HepG2 (cell line): ENCODE results near the gene HSPA1B. TPM values are rescaled to one million over a fixed set of nuclear protein-coding genes. Genes with fewer than 3 reads are reported as not detected.

Experiments
- CHD4 ChIP-seq: fragments of 200-600 bp; sonication (generic); IDR thresholded peaks from 2 replicates; pipeline ENCODE4 v1.7.0; 2017; ENCODE audit warnings: mild to moderate bottlenecking, low read length, borderline replicate concordance
- FOSL1 ChIP-seq: sonication (generic); formaldehyde crosslinking; IDR thresholded peaks from 2 replicates; pipeline ENCODE4 v1.9.0; 2021; ENCODE audit warnings: missing genetic modification reagents, borderline replicate concordance
- FOXP1 ChIP-seq, 2 experiments: fragments of 450-650 bp in 1 of 2; IDR thresholded peaks; 2 replicates each; pipeline ENCODE4 v1.6.1; 2017 to 2018; ENCODE audit warnings: antibody characterized with exemption in 1 of 2
- GTF2F1 ChIP-seq: fragments of 150-350 bp; IDR thresholded peaks from 2 replicates; pipeline ENCODE4 v1.6.1; 2014; ENCODE audit warnings: low read length
- MAZ ChIP-seq, 2 experiments: sonication (generic) in 1 of 2; formaldehyde crosslinking in 1 of 2; IDR thresholded peaks; 2 replicates each; pipeline versions ENCODE4 v1.5.0 to v1.6.1; 2012 to 2020; ENCODE audit warnings: low read depth in 2 of 2, mild to moderate bottlenecking in 2 of 2, borderline replicate concordance in 1 of 2, improper control_type of control experiment in 1 of 2, low read length in 1 of 2, missing genetic modification reagents in 1 of 2, moderate library complexity in 1 of 2
- MEIS2 ChIP-seq: sonication (generic); formaldehyde crosslinking; IDR thresholded peaks from 2 replicates; pipeline ENCODE4 v1.9.0; 2021; ENCODE audit warnings: mild to moderate bottlenecking, missing genetic modification reagents
- MTA3 ChIP-seq: sonication (generic); formaldehyde crosslinking; IDR thresholded peaks from 2 replicates; pipeline ENCODE4 v1.4.0; 2020; ENCODE audit warnings: missing genetic modification reagents
- NCOA1 ChIP-seq: sonication (generic); formaldehyde crosslinking; IDR thresholded peaks from 2 replicates; pipeline ENCODE4 v1.9.0; 2021; ENCODE audit warnings: missing genetic modification reagents
- NFIB ChIP-seq: sonication (generic); formaldehyde crosslinking; IDR thresholded peaks from 2 replicates; pipeline ENCODE4 v1.9.0; 2021; ENCODE audit warnings: missing genetic modification reagents, mild to moderate bottlenecking, borderline replicate concordance
- RFXANK ChIP-seq: IDR thresholded peaks from 2 replicates; pipeline ENCODE4 v1.6.1; 2016
- THRA ChIP-seq: sonication (generic); formaldehyde crosslinking; IDR thresholded peaks from 2 replicates; pipeline ENCODE4 v1.4.0; 2020; ENCODE audit warnings: missing genetic modification reagents, borderline replicate concordance
- ZBTB21 ChIP-seq: sonication (generic); formaldehyde crosslinking; IDR thresholded peaks from 2 replicates; pipeline ENCODE4 v1.4.0; 2020; ENCODE audit warnings: missing genetic modification reagents
- ZNF101 ChIP-seq: sonication (generic); formaldehyde crosslinking; IDR thresholded peaks from 2 replicates; pipeline ENCODE4 v1.4.0; 2020; ENCODE audit warnings: mild to moderate bottlenecking, low read depth, missing genetic modification reagents, borderline replicate concordance
- ZNF280B ChIP-seq: sonication (generic); formaldehyde crosslinking; IDR thresholded peaks from 2 replicates; pipeline ENCODE4 v1.5.0; 2020; ENCODE audit warnings: missing genetic modification reagents, mild to moderate bottlenecking, borderline replicate concordance
- ZNF441 ChIP-seq: sonication (generic); formaldehyde crosslinking; IDR thresholded peaks from 2 replicates; pipeline ENCODE4 v1.7.0; 2021; ENCODE audit warnings: missing genetic modification reagents, borderline replicate concordance
- ZNF446 ChIP-seq: sonication (generic); formaldehyde crosslinking; IDR thresholded peaks from 2 replicates; pipeline ENCODE4 v1.5.0; 2020; ENCODE audit warnings: mild to moderate bottlenecking, missing genetic modification reagents
- ZNF672 ChIP-seq: sonication (generic); formaldehyde crosslinking; IDR thresholded peaks from 2 replicates; pipeline ENCODE4 v1.8.1; 2022; ENCODE audit warnings: missing genetic modification reagents
- ZNF878 ChIP-seq: sonication (generic); formaldehyde crosslinking; IDR thresholded peaks from 2 replicates; pipeline ENCODE4 v1.8.1; 2023; ENCODE audit warnings: mild to moderate bottlenecking, missing genetic modification reagents, moderate library complexity
- ZZZ3 ChIP-seq: sonication (generic); formaldehyde crosslinking; IDR thresholded peaks from 2 replicates; pipeline ENCODE4 v1.4.0; 2020; ENCODE audit warnings: missing genetic modification reagents, mild to moderate bottlenecking, borderline replicate concordance
- polyA plus RNA-seq, 8 experiments: library from polyadenylated mRNA; depleted of rRNA in 3 of 8; stranded (reverse) in 7 of 8; unstranded in 1 of 8; fragments of >200 nt; fragmentation: Illumina TruSeq in 4 of 8; extraction: Trizol in 4 of 8; gene quantifications; 2 replicates each; pipeline versions ENCODE4 v1.2.1 to v1.2.3, GENCODE V29; 2011 to 2016; ENCODE audit warnings: low read depth in 4 of 8, missing spikeins in 1 of 8, mixed read lengths in 1 of 8; ENCODE audit not compliant: insufficient read depth in 1 of 8
- total RNA-seq, 5 experiments: library from RNA; depleted of rRNA; stranded (reverse); fragments of >200 nt; fragmentation: Illumina TruSeq; extraction: Trizol; gene quantifications; 2 replicates each; pipeline ENCODE4 v1.2.3, GENCODE V29; 2016; ENCODE audit warnings: low read depth in 1 of 5
- TF ChIP-seq, protein P1 (sequence below): sonication (generic); formaldehyde crosslinking; IDR thresholded peaks from 2 replicates; pipeline ENCODE4 v1.8.0; 2022; ENCODE audit warnings: missing genetic modification reagents, mild to moderate bottlenecking, inconsistent platforms, borderline replicate concordance
- TF ChIP-seq, protein P2 (sequence below): IDR thresholded peaks from 2 replicates; pipeline ENCODE4 v1.6.1; 2012; ENCODE audit warnings: low read length, improper control_type of control experiment

The HSPA1B gene
- total and polyA plus RNA-seq, 2 of the 13 experiments (the other 11 are each of a cell fraction or from before 2014, with no cell fraction given) = 26.0 to 186 TPM

DNA sequence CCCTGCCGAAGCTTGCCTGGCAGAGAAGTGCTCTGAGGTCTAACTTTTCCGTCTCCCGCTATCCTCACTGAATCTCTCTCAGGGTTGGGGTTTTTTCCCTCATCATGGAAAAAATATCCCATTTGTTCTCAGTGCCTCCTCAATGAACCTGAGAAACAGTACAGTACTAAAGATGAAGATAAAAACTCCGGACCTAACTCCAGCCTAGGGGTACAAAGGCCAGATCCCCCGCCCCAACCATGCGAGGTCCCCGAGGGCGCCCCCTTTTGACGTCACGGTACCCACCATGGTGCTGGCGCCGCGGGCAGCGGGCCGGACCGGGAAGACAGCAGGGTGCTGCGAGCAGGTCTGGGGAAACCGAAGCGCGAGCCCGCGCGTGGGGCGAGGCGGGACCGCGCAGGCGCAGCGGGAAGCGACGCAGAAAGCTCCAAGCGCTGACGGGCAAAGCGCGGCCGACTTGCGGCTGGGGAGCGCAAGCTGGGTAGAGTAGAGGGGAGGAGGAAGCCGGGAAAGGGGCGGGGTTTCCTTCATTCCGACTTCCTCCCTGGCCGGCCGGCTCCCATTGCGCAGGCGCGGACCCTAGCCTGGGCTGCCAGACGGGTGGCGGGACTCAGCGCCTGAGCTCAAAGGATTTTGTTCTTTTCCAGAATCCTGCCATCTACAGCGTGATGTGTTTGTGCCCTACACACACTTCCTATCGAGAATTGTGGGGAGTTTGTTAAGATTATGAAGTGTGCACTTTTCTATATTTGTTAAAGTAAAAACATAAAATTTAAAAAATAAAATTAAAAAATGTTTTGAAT lies 20.9 kb upstream of the HSPA1B start, which contains the start of gene LSM2 (continued):
- TF ChIP-seq MTA3 (CRISPR knock-in tag) (no peak), NCOA1 (CRISPR knock-in tag) (no peak), ZZZ3 (CRISPR knock-in tag) (peak; percentile 86; the same call in 1 of the 2 replicates), FOSL1 (CRISPR knock-in tag) (no peak), ZNF101 (CRISPR knock-in tag) (0 out of 2 replicates have a peak, but pooled peaks have one; percentile 80), ZNF446 (CRISPR knock-in tag) (peak; percentile 62; the same call in 1 of the 2 replicates), ZNF441 (peak; percentile 91), NFIB (CRISPR knock-in tag) (0 out of 2 replicates have a peak, but pooled peaks have one; percentile 34), FOXP1 (IDR thresholded peaks at IDR 0.05) (no peak), FOXP1 (CRISPR knock-in tag; IDR thresholded peaks at IDR 0.05) (no peak), ZNF280B (CRISPR knock-in tag) (peak; percentile 90), CHD4 (no peak), GTF2F1 (no peak), ZBTB21 (CRISPR knock-in tag) (peak; percentile 87), MAZ (IDR thresholded peaks at IDR 0.05; ENCODE audit: borderline replicate concordance, low read depth, low read length) (peak; percentile 84; the same call in 1 of the 2 replicates), MAZ (CRISPR knock-in tag; IDR thresholded peaks at IDR 0.05; ENCODE audit: low read depth) (peak; percentile 95), THRA (CRISPR knock-in tag) (peak; percentile 71; the same call in 1 of the 2 replicates), ZNF672 (CRISPR knock-in tag) (no peak), RFXANK (CRISPR knock-in tag) (peak; percentile 89; the same call in 1 of the 2 replicates), MEIS2 (CRISPR knock-in tag) (peak; percentile 63), ZNF878 (CRISPR knock-in tag) (0 out of 2 replicates have a peak, but pooled peaks have one; percentile 68)
- TF ChIP-seq, protein P1, sequence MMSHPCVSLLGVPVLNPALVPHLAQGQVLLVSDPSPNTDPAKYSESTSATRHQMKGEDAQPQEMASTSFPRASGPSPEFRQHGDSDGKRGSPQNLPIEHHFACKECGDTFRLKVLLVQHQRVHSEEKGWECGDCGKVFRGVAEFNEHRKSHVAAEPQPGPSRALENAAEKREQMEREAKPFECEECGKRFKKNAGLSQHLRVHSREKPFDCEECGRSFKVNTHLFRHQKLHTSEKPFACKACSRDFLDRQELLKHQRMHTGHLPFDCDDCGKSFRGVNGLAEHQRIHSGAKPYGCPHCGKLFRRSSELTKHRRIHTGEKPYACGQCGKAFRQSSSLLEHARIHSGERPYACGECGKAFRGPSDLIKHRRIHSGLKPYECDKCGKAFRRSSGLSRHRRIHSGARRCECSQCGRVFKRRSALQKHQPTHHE (CRISPR knock-in tag) = peak; percentile 93; the same call in 1 of the 2 replicates
- TF ChIP-seq, protein P2, sequence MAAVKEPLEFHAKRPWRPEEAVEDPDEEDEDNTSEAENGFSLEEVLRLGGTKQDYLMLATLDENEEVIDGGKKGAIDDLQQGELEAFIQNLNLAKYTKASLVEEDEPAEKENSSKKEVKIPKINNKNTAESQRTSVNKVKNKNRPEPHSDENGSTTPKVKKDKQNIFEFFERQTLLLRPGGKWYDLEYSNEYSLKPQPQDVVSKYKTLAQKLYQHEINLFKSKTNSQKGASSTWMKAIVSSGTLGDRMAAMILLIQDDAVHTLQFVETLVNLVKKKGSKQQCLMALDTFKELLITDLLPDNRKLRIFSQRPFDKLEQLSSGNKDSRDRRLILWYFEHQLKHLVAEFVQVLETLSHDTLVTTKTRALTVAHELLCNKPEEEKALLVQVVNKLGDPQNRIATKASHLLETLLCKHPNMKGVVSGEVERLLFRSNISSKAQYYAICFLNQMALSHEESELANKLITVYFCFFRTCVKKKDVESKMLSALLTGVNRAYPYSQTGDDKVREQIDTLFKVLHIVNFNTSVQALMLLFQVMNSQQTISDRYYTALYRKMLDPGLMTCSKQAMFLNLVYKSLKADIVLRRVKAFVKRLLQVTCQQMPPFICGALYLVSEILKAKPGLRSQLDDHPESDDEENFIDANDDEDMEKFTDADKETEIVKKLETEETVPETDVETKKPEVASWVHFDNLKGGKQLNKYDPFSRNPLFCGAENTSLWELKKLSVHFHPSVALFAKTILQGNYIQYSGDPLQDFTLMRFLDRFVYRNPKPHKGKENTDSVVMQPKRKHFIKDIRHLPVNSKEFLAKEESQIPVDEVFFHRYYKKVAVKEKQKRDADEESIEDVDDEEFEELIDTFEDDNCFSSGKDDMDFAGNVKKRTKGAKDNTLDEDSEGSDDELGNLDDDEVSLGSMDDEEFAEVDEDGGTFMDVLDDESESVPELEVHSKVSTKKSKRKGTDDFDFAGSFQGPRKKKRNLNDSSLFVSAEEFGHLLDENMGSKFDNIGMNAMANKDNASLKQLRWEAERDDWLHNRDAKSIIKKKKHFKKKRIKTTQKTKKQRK = no peak
